Peyer's patch (tissue), 4 donors: ENCODE measurements around the gene XPNPEP1.

Experiments
- CTCF ChIP-seq, 6 experiments: fragments of 450-650 bp in 4 of 6; fragments of 200-600 bp in 2 of 6; sonication (generic) in 1 of 6; IDR thresholded peaks; one replicate each; pipeline ENCODE4 v1.5.1; 2017 to 2019; ENCODE audit warnings: antibody characterized with exemption in 6 of 6, mild to moderate bottlenecking in 3 of 6, moderate library complexity in 1 of 6
- POLR2A ChIP-seq, 2 donors: fragments of 450-650 bp; IDR thresholded peaks; one replicate each; pipeline ENCODE4 v1.5.1; 2017; ENCODE audit warnings: antibody characterized with exemption in 2 of 2, mild to moderate bottlenecking in 2 of 2, moderate library complexity in 2 of 2

- no peak for TF ChIP-seq CTCF (IDR thresholded peaks at IDR 0.05)
- TF ChIP-seq POLR2A (IDR thresholded peaks at IDR 0.05): no peak
These were observed 9.7 kb upstream of the XPNPEP1 start for GRCh38 chr10:109932968-109933367.
